NCI-H748 treated with DMSO at 0.1 percent for 48 hours (cell line): ENCODE results near the gene MRPL51.

Experiments used
- DNase-seq: peaks from one replicate; lab custom pipeline; 2025; lab: John Stamatoyannopoulos, UW

Gene MRPL51

GRCh38 chr12:6461401-6462233, 31.4 kb downstream of the MRPL51 start:
- no peak for DNase-seq

- DNase-seq, result no peak
Measured at GRCh38 chr12:6460751-6461371, 32.2 kb downstream of the MRPL51 start.

- DNase-seq, result no peak
Measured at GRCh38 chr12:6459004-6459337, 34.1 kb downstream of the MRPL51 start.

DNA sequence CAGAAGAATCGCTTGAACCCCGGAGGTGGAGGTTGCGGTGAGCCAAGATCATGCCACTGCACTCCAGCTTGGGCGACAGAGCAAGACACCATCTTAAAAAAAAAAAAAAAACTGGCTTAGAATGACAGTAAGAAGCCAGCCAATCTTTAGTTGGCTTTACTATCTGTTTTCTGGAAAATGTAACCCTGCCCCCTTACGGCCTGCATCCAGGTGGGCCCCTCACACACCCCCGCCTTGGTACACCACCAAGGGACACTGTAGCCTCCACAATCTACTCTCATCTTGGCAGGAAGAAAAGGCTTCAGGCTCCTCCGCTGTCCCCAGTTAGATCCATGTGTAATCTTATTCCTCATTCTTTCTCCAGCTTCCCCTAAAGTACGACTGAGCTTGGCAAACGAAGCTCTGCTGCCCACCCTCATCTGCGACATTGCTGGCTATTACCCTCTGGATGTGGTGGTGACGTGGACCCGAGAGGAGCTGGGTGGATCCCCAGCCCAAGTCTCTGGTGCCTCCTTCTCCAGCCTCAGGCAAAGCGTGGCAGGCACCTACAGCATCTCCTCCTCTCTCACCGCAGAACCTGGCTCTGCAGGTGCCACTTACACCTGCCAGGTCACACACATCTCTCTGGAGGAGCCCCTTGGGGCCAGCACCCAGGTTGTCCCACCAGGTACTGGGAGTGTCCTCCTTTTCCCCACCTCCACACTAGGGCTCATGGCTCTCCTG, 34.6 kb downstream of the MRPL51 start:
- DNase-seq, result no peak

GRCh38 chr12:6457220-6457945, 35.7 kb downstream of the MRPL51 start:
- DNase-seq, result no peak

DNA sequence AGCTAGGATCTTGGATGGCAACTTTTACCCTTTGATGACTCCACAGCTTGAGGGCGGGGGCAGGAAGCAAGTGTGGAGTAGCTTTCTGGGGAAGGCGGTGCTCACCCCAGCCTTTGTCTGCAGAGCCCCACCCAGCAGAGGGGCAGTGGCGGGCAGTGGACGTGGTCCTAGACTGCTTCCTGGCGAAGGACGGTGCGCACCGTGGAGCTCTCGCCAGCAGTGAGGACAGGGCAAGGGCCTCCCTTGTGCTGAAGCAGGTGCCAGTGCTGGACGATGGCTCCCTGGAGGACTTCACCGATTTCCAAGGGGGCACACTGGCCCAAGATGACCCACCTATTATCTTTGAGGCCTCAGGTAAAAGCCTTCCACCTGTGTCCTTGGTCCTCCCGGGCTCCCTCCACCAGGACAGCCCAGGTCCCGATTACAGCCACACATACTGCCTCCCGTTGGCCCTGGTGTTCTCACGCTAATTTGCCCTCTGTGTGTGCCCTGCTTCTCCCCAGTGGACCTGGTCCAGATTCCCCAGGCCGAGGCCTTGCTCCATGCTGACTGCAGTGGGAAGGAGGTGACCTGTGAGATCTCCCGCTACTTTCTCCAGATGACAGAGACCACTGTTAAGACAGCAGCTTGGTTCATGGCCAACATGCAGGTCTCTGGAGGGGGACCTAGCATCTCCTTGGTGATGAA, 40.0 kb downstream of the MRPL51 start:
- DNase-seq, result no peak

- no peak for DNase-seq
Measured at GRCh38 chr12:6452245-6452943, 40.7 kb downstream of the MRPL51 start.

- peak; percentile 54 for DNase-seq
Measured at GRCh38 chr12:6451348-6452244, 41.5 kb downstream of the MRPL51 start, which contains the start of gene TAPBPL. Gene TAPBPL (plus strand): TSS chr12:6452042. CDS start chr12:6452249, 207 bp downstream.

DNA sequence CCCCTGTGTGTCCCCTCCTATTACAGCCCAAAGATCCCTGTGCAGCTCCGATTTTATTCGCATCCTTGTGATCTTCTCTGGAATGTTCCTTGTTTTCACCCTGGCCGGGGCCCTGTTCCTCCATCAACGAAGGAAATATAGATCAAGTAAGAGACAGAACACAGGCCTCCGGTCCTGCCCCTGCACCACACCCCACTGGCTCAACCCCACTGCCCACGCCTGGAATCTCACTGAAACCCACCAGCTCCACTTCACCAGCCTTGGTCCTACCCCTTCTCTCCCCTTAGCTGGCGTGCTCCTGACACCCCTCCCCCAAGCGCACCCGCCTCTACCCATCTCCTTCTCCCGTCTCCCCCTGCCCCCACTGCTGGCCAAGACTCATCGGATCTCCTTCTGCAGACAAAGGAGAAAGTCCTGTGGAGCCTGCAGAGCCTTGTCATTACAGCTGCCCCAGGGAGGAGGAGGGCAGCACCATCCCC, 42.2 kb downstream of the MRPL51 start:
- DNase-seq, result no peak

DNA sequence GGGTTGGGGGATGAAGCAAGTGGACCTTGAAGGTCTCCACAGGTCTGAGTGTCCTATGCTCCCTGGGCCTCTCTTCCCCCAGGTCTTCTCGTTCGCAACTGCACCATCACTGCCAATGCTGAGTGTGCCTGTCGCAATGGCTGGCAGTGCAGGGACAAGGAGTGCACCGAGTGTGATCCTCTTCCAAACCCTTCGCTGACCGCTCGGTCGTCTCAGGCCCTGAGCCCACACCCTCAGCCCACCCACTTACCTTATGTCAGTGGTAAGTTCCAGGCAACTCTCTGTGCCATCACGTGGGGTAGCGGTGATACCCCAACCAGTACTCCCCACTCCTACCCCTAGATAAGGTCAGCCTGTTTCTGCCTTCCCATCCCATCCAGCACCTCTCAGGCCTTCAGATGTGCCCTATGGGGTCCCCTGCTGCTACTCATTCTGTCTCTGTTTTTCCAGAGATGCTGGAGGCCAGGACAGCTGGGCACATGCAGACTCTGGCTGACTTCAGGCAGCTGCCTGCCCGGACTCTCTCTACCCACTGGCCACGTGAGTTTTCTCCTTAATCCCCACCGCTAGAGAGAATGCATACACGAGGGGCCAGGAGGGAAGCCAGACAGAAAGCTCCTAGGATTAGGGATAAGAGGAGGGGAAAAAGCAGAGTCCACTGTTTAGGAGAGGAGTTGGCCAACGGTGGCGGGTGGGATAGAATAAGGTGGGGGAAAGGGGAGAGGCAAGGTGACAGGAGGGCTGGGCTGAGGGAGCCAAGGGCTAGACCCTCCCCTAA, 42.8 kb downstream of the MRPL51 start:
- DNase-seq, result no peak

- no peak for DNase-seq
Measured at GRCh38 chr12:6444704-6445688, 48.1 kb downstream of the MRPL51 start, which contains the start of gene CD27. Gene CD27 (plus strand): TSS chr12:6444955. CDS start chr12:6445096, 141 bp downstream.

GRCh38 chr12:6444031-6444430, 49.0 kb downstream of the MRPL51 start:
- DNase-seq, result no peak

DNA sequence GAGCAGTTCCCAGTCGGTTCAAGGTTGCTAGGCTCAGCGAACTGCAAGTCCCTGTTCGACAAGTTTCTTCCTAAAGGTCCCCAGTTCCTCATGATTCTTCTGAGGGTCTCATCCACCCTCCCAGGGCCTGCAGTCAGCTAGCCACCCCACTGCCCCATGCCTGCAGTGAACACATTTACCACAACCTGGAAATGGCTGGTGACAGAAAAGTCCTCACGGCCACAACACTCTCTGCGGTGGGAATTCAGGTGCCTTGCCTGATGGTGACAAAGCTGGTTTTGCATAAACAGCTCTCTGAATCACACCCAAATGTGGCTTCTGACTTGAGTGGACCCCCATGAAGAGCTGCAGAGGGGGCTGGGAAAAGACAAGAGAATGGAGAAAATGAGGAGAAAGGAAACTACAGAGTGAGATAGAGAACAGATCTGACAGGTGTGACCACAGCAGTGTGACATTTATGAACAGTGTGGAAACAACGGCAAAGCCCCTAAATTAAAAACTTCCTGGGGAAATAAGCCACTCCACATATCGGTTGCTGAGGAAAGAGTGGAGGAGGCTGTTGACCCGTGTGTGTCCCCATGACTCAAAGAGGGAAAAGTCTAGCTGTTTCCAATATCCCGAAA, 49.6 kb downstream of the MRPL51 start:
- no peak for DNase-seq

- DNase-seq, result no peak
Measured at GRCh38 chr12:6442836-6443235, 50.2 kb downstream of the MRPL51 start.
